Measurements from ENCODE around the gene ACYP2.
"Not testable (repeated sequence)": the region's sequence is repeated elsewhere in the genome, so short reads cannot be mapped to it uniquely, and the experiment has no call there.

ACYP2 gene

DNA sequence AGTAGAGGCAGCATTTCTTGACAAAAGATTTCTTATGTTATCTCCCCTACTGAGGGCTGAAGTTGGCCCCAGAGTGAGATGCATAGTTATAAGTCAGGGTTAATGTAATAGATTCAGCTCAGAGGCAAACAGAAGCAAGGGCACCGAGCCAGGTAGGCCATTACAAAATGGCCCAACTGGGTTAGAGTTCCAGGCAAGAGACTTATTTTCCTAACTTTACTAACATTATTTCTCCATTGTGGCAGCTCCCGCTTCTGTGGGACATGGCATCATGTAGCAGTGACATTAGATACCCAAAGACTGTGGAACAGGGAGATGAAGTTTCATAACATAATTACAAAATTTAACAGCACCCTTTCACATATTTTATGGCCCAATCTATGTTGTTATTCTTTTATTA lies 113.5 kb downstream of the ACYP2 start:
- DNase-seq: no peak

DNA sequence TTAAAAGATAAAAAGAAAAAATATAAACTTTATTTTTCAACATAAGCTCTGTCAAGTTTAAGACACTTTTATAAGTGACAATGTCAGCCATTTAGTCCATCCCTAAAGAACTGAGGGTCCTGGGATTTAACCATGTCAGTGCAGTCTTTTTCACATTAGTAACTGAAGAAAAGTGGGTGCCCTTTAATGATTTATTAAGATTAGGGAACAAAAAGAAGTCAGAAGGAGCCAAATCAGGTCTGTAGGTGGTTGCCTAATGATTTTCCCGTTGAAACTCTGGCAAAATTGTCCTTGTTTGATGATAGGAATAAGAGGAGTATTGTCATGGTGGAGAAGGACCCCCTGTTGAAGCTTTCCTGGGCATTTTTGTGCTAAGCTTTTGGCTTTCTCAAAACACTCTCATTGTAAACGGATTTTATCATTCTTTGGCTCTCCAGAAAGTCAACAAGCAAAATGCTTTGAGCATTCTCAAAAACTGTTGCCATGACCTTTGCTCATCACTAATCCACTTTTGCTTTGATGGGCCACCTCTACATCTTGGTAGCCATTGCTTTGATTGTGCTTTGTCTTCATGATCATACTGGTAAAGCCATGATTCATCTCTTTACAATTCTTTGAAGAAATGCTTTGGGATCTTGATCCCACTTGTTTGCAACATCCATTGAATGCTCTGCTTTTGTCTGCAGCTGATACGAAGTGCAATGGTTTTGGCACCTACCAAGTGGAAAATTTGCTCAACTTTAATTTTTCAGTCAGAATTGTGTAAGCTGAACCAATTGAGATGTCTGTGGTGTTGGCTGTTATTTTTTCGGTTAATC lies 118.6 kb downstream of the ACYP2 start:
- no peak for DNase-seq

DNA sequence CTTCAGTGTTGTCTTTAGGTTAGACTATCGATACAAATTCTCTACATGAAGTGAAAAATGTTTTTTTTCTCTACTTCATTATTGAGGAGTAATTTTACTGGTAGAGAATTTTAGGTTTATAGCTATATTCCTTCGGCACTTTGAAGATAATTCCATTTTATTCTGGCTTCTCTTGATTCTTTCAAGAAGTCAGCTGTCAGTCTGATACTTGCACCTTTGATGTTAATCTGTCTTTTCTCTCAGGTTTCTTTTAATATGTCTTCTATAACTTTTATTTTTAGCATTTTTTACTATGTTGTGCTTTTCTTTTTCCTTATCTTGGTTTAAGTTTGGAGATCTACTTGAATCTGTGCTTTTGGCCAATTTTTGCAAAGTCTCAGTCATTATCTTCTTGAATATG lies 122.0 kb downstream of the ACYP2 start:
- no peak for DNase-seq

GRCh38 chr2:54239427-54239826 lies 124.0 kb downstream of the ACYP2 start:
- peak; percentile 69 for DNase-seq

DNA sequence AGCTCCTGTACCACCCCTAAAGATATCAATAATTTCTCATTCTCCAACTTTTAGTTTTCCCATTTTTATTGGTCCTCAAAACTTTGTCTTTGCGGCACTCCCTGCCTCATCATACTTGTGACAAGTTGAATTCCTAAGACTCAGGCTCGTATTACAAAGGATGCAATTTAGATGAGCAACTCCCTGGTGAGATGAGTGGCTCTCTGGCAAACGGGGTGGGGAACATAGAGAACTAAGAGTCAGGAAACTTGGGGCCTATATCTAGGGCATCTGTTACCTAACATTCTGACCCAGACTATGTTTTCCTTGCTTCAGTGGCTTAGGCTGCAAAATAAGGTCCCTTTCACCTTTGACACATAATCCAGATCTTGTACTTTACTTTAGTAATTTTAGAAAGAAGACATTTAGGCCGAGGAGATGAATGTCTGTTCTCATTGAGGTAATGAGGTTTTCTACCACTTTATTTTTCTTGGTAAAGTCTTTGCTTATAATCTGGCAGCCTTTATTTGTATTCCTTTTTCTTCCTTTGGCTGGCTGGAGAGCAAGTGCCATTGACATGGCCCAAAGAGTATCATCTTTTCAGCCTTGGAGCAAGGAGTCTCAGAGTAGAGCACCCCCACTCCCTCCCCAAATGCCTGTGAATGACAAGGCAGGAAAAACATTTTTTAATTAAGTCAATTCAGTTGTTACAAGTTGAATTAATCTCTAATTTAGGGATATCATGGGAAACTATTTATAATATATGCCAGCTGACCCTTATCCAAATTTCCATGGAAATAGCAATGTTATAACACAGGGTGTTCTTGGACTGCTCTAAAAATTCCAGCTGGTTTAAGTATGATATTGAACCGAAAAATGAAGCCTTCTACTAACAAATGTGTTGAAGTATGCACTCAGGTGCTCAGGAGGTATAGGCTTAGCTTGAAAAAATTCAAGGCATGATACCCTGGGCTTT lies 125.4 kb downstream of the ACYP2 start:
- peak; percentile 6 for DNase-seq

DNA sequence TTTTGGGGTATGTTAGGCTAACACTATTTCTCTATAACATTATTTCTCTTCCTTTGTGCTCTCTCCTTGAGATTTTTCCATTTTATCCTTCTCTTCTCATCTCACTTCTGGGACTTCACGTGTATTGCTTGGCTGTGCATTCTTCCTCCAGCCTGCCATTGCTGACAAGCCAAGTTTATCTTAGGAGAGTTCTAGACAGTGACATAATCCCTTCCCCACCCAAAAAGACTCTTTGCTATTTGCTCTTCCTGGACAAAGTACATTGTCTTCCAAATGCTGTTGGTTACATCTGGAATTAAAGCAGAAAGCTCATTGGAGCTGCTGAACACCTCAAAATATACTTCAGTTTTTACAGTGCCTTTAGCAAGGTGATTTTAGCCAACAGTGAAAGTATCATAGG lies 131.7 kb downstream of the ACYP2 start:
- no peak for DNase-seq

DNA sequence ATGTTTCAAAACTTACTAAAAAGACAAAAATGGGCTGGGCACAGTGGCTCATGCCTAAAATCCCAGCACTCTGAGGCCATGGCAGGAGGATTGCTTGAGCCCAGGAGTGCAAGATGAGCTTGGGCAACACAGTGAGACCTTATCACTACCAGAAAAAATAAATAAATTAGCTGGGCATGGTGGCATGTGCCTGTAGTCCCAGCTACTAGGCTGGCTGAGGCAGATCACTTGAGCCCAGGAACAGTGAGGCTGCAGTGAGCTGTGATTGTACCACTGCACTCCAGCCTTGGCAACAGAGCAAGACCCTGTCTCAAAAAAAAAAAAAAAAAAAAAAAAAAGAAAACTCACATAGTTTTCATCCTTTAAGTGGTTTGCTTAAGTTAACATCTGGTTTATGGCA lies 134.2 kb downstream of the ACYP2 start:
- no peak for DNase-seq

GRCh38 chr2:54254180-54254579 lies 138.8 kb downstream of the ACYP2 start:
- no peak for DNase-seq

GRCh38 chr2:54255230-54256090 lies 140.0 kb downstream of the ACYP2 start:
- no peak for DNase-seq

- no peak for DNase-seq
These were observed 140.8 kb downstream of the ACYP2 start, which contains the start of gene TSPYL6 for GRCh38 chr2:54256091-54256694. TSS of gene TSPYL6 (minus strand) at chr2:54256229. CDS start at chr2:54256151, 78 bp downstream.

GRCh38 chr2:54258166-54258565 lies 142.8 kb downstream of the ACYP2 start:
- no peak for DNase-seq

- no peak for DNase-seq
These were observed 144.2 kb downstream of the ACYP2 start for GRCh38 chr2:54259413-54260240.

- DNase-seq: no peak
These were observed 144.8 kb downstream of the ACYP2 start for GRCh38 chr2:54260241-54260595.

- DNase-seq: no peak
These were observed 146.1 kb downstream of the ACYP2 start for GRCh38 chr2:54261537-54261936.

- no peak for DNase-seq
These were observed 146.8 kb downstream of the ACYP2 start for GRCh38 chr2:54262015-54262765.

- DNase-seq: not testable (repeated sequence)
These were observed 149.7 kb downstream of the ACYP2 start for GRCh38 chr2:54265081-54265480.

- no peak for DNase-seq
These were observed 152.2 kb downstream of the ACYP2 start for GRCh38 chr2:54267577-54267976.

DNA sequence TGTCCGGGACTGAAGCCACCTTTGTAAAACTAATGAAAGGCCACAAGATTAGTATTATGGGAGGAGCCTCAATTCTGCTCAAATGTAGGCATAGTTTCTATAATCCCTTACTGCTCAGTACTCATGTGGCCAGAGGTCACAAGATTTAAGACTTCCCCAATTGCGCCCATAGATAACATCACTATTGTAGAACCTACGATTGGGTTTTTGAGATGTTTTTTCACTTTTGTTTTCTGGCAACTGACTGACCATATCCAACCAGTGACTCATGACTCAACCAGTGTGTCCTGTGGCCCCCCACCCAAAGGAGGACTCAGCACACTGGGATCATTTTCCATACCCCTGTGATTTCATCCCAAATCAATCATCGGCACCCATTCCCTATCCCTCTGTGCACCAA lies 155.8 kb downstream of the ACYP2 start:
- DNase-seq: no peak

GRCh38 chr2:54271843-54272627 lies 156.6 kb downstream of the ACYP2 start:
- no peak for DNase-seq

DNA sequence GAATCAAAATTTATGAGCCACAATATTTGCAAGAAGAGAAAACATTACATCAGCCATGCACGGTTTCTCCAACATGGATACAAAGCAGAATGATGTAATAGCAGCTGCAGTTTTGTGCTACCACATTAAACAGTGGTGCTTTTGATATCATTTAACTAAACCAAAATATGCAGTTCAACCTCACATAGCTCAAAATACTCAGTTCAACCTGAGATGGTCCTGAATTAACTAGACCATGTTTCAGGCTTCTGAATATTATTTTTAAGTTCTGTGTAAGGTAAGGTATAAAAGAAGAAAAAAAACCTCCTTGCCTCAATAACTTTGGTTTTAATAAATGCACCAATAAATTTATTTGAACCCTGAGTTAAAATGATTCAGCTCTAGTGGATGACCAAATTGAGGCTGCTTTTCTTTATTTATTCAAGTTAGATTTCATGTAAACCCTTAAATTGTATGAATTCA lies 159.4 kb downstream of the ACYP2 start:
- peak; percentile 1 for DNase-seq
